Stimulated activated naive CD4-positive, alpha-beta T cell treated with Interleukin-2 at 50 U/mL for 16 hours (primary cell): ENCODE results near the gene TLCD3B.

Experiments used
- DNase-seq: peaks from one replicate; lab custom pipeline; 2025; lab: John Stamatoyannopoulos, UW

The TLCD3B gene

GRCh38 chr16:30004811-30005242 is 26.2 kb downstream of the TLCD3B start:
- DNase-seq = no peak

GRCh38 chr16:30004424-30004776 is 26.7 kb downstream of the TLCD3B start:
- no peak for DNase-seq

DNA sequence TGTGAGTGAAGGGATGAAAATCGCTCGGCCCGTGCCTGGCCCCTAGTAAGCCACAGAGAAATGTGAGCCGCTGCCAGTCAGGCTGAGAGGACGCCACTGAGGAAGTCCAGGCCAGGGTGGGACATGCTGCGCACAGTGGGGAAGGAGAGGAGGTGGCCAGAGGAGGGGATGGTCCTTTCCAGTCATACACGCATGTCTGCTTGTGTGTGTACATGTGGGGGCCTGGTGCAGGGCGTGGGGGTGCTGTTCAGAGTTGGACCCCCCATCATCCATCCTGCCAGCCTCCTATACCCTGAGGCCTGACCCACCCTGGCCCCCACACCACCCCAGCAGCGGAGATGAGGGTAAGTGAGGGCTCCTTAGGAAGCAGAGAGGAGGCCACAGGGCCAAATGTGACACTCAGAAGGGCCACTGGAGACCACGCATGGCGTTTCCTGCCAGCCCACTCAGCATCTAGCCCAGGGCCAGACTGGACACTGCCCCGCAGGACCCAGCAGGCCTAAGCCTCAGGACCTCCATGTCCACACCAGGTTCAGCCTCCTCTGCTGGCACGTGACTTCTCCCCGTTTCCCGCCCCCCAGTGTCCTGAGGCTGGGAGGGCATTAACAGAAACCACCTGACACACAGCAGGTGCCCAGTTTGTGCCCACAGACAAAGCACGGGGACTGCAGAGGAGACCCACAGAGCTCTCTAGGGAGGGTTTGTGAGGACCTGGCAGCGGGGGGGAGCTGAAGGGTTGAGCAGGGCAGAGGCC is 27.2 kb downstream of the TLCD3B start:
- no peak for DNase-seq

DNA sequence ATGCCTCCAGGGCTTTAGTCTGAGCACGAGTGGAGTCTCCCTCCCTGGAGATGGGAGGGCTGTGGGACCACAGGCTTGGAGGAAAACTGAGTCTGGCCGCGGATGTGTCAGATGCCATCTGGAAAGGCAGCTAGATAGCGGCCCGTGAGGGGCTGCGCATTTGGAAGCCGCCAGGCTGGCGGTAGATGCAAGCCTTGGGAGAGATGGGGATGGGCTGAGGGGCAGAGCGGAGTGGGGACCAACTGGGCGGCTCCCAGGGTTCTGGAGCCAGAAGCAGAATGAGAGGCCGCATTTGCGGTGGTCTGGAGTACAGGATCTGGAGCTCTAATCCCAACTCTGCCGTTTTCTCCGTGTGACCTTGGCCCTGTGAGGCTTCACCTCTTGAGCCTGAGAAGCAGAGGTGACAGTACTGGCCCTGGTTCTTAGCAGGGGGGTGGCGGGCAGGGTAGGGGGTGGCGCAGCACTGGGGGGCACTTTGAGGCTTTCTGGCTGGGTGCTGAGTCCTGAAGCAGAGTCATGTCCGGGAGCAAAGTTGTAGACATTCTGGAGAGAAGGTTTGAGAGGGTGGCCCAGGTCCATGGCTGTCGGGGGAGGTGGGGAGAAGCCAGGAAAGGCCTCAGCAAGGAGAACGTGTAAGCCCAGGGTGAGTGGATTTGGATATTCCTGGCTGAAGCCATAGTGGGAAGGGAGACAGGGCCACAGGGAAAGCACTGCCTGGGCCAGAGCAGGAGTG is 28.3 kb downstream of the TLCD3B start:
- DNase-seq = no peak

GRCh38 chr16:30000735-30001631 is 30.1 kb downstream of the TLCD3B start:
- DNase-seq = no peak

DNA sequence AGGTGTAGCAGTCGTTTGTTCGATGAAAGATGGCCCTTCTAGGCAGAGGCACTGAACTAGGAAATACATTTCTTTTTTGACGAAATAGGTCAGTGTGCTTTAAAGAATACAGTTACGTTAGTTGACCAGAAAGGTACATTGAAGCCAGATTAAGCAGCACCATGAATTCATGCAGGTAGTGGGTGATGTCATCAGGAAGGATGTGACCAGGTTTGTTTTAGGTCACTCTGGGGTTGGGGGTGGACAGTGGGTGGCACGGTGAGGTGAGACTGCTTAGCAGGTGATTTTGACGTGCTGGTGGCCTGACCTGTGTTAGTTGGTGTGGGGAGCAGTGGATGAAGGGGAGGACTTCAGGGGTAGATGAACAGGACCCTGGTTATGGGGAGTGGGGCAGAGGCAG is 31.5 kb downstream of the TLCD3B start:
- no peak for DNase-seq

DNA sequence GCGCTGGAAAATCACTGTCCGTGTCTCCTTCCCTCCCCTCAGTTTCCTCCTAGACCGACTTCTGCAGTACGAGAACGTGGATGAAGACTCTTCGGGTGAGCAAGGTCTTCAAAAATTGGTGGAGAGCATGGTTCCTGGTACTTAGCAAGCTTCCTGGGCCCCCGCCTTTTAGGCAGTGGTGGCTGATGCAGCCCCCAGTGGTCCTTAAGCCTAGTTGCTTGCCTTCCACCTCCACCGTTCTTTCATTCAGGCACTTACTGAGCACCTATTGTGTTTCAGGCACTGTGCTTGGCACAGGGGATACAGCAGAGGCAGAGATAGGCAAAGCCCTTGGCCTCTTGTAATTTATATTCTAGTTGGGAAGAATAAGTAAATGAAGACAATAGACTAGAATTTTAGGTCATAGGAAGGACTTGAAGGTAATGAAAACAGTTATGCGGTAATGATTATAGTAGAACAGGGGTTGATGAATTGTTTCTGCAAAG is 34.3 kb downstream of the TLCD3B start:
- DNase-seq = no peak

DNA sequence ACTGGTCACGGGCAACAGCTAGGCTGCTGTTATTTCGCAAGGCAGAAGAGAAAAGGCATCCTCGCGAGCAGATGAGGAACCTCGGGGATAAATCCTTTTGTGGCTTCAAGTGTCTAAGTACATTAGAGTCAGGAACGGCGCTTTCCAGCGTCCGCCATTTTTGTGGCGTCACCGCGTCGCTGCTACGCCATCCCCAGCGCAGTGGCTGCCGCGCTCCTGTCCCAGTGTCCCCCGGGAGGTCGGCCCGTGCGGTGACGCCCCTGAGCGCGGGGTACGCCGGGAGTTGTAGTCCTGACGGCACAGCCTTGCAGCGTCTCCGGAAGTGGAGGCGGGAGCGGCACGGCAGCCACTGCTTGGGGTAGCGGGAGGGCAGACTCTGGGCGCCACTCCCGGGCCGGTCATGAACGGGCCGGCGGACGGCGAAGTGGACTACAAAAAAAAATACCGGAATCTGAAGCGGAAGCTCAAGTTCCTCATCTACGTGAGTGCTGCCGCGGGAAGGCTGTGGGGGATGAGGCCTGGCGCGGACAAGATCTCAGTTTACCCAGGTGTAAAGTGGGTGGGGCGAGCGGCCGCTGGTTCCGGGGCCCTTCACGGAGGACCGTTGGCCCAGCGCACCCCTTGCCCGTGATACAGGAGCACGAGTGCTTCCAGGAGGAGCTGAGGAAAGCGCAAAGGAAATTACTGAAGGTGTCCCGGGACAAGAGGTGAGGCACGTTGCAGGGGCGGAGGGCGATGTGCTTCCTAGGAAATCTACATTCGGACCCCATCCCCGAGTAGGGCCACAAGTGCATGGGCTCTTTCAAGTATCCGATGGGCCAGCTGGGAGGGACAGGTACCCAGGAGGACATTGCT is 34.9 kb downstream of the TLCD3B start, which contains the start of gene INO80E:
Gene INO80E, plus strand, starts transcription at position 331 of the 855 bp plus-strand sequence. Its CDS starts 70 bp downstream, at position 401.
- DNase-seq = peak; percentile 99

DNA sequence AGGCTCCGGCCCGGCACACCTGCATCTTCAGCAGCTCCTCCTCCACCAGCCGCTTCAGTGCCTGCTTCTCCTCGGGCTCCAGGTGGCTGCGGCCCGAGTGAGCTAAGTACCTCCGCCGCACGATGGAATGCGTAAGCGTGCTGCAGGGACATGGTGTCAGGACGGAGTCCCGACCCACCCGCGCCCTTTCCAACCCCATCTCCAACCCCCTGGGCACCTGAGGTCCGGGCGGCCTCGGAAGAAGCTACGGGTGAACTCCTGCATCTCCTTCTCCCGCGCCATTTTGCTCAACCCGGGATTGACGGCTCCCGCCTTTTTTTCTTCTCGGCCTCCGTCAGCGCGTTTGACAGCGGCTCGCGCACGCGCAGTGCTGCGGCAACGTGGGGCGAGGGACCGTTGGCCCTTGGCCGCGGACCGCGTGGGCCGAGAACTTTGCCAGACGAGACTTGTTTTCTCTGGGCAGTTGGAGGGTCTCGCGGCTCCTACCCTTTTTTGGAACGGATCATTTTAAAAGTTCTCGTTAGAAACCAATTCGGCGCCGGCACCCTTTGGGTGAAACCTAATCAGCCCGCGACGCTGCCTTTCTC is 35.7 kb downstream of the TLCD3B start, which contains the start of gene HIRIP3:
Gene HIRIP3, minus strand, starts transcription at position 294 of the 587 bp plus-strand sequence. Its CDS starts 12 bp downstream, at position 282.
- DNase-seq = peak; percentile 81

- DNase-seq = no peak
Measured at GRCh38 chr16:29994600-29995323, 36.3 kb downstream of the TLCD3B start.

DNA sequence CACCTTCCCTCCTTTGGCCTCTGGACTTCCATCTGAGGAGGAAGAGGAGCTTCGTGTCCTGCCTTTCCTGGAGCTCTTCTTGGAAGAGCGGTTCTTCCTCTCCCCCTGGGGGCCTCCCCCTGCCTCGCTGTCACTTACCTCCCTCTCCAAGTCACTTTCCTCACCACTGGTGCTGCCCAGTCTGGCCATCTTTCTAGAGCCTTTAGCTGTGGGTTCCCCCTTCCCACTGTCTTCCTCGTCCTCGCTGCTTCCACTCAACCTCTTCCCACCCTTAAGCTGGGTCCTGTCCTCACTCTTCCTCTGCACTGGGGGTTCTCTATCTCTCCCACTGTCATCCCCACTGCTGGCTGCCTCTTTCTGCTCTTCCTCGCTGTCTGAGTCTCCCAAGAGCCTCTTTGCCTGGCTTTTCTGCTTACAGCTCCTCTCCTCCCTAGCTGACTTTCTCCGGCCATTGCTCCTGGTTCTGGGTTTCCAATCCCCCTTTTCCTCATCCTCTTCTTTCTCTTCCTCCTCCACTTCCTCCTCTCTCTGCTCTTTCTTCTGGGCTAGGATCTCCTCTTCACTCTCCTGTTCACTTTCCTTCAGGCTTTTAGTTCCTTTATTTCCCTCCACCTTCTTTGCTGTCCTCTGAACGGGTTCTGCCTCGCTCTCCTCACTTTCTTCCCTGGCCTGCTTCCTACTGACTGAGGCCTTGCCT is 37.0 kb downstream of the TLCD3B start:
- no peak for DNase-seq

DNA sequence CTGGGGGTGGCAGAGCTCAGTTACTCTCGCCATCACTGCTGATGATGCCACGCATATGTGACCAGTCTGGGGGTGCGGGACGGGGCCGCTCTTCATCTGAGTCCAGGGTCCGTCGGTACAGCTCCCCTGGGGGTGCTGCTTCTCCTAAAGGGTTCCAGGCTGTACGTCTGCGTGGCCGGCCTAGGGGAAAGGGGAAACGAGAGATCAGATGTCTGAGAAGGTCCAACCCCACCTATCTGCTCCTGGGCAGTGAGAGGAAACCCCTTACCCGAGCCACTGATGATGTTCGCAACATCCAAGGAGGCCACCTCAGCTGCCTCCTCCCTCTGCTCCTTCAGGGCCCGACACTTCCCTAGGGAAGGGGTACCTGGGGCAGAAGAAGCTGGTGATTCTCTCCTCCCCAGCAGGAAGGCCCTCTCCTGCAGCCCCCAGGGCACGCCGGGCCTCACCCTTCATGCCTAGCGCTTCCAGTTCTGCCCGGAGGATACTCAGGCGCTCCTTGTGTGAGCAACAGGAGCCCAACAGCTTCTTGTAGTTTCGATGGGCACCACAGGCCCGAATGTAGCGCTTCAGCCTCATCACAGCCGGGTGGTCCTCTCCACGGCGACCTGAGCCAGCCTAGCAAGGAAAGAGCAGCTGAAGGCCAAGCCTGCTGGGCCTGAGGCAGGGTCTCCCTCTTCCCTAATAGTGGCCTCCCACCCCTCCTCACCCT is 37.7 kb downstream of the TLCD3B start:
- no peak for DNase-seq

- no peak for DNase-seq
Measured at GRCh38 chr16:29992344-29992967, 38.6 kb downstream of the TLCD3B start.

GRCh38 chr16:29991571-29991904 is 39.5 kb downstream of the TLCD3B start:
- no peak for DNase-seq

GRCh38 chr16:29990883-29991570 is 40.0 kb downstream of the TLCD3B start:
- no peak for DNase-seq

DNA sequence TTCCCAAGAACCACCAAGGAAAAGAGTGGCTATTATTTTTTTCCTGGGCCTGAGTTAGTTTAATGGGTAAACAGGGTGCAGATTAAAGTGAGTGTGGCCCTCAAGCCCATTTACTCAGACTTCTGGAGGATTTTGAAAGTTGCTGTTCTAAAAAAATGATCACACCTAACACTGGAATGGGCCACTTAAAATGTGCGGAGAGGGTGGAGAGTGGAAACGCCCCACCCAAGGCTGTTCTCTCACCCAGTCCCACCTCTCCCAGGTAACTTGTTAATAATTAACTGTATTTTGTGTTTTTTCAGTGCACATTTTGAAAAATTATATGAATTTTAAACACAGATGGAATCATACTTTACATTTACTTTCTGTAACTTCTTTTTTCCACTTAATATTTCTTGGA is 41.0 kb downstream of the TLCD3B start:
- DNase-seq = no peak

- DNase-seq = no peak
Measured at GRCh38 chr16:29989111-29989858, 41.8 kb downstream of the TLCD3B start.
